OCI-LY3 (cell line): ENCODE data around the gene KLF16.
"Not testable (repeated sequence)": the region's sequence is repeated elsewhere in the genome, so short reads cannot be mapped to it uniquely, and the experiment has no call there.

ENCODE experiments used
- H2AFZ ChIP-seq: fragments of 200-600, 300-600 bp; shearing (Covaris generic); 2 replicates; pipeline ENCODE4 v1.6.0; 2014; ENCODE audit warnings: antibody characterized with exemption, low read depth, low read length
- H3K27ac ChIP-seq: fragments of 200-600, 300-600 bp; sonication (generic); 2 replicates; pipeline ENCODE4 v1.5.1; 2014; ENCODE audit warnings: mild to moderate bottlenecking, low read length, moderate library complexity, mixed read lengths
- H3K27me3 ChIP-seq: fragments of 200-600, 300-600 bp; sonication (generic); 2 replicates; pipeline ENCODE4 v1.6.1; 2014; ENCODE audit warnings: low read depth, low read length, mixed read lengths
- H3K36me3 ChIP-seq: fragments of 200-600, 300-600 bp; sonication (generic); replicated peaks from 2 replicates; pipeline ENCODE3; 2014; ENCODE audit warnings: low read depth, low read length, mixed read lengths
- H3K4me1 ChIP-seq: fragments of 300-600, 200-600 bp; sonication (generic); 2 replicates; pipeline ENCODE4 v1.6.1; 2014; ENCODE audit warnings: low read length, mixed read lengths
- H3K4me2 ChIP-seq: fragments of 200-600, 300-600 bp; sonication (generic); 2 replicates; pipeline ENCODE4 v1.6.1; 2014; ENCODE audit warnings: low read length, mixed read lengths
- H3K4me3 ChIP-seq: fragments of 300-600, 200-600 bp; sonication (generic); 2 replicates; pipeline ENCODE4 v1.5.1; 2014; ENCODE audit warnings: antibody characterized with exemption, mild to moderate bottlenecking, low read length, moderate library complexity
- H3K79me2 ChIP-seq: fragments of 300-600, 200-600 bp; shearing (Covaris generic); 2 replicates; pipeline ENCODE4 v1.6.1; 2014; ENCODE audit warnings: mild to moderate bottlenecking, low read length, mixed read lengths
- H3K9ac ChIP-seq: fragments of 300-600, 200-600 bp; shearing (Covaris generic); 2 replicates; pipeline ENCODE4 v1.6.0; 2014; ENCODE audit warnings: mild to moderate bottlenecking, low read length, moderate library complexity
- H3K9me3 ChIP-seq: fragments of 200-600, 300-600 bp; shearing (Covaris generic); 2 replicates; pipeline ENCODE4 v1.6.1; 2014; ENCODE audit warnings: low read length, mixed read lengths; ENCODE audit not compliant: insufficient read depth
- H4K20me1 ChIP-seq: fragments of 200-600, 300-600 bp; sonication (generic); 2 replicates; pipeline ENCODE4 v1.6.1; 2016; ENCODE audit warnings: low read length, mixed read lengths; ENCODE audit not compliant: insufficient read depth
- CTCF ChIP-seq: fragments of 200-600, 300-600 bp; sonication (generic); IDR thresholded peaks from 2 replicates; pipeline ENCODE4 v1.5.1; 2014; ENCODE audit warnings: antibody characterized with exemption, low read length, low read depth
- EZH2phosphoT487 ChIP-seq: fragments of 200-600 bp; shearing (Covaris generic); IDR thresholded peaks from 2 replicates; pipeline ENCODE4 v1.6.1; 2018; ENCODE audit warnings: antibody characterized with exemption, mixed run types, low read depth

KLF16 gene

GRCh38 chr19:1889907-1890306 is 26.5 kb upstream of the KLF16 start:
- H3K4me2 ChIP-seq = no peak overlapping the region
- H3K9me3 ChIP-seq = no peaks in the 10 kb centered on the region
- no peak for TF ChIP-seq EZH2phosphoT487
- no peak for TF ChIP-seq CTCF

DNA sequence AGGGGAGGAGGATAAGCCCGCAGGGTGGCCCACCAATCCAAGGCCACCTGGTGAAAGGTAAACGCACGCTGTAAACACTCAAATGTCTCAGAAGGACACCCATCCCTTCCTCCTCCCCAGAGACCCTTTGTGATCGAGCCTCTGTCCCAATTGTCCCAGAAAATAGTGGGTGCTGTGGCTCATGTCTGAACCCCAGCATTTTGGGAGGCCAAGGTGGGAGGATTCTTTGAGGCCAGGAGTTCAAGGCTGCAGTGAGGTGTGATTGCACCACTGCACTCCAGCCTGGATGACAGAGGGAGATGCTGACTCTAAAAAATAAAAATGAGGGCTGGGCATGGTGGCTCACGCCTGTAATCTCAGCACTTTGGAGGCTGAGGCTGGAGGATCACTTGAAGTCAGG is 25.0 kb upstream of the KLF16 start:
- no peak overlapping the region for H3K4me2 ChIP-seq
- H4K20me1 ChIP-seq = peaks cover 15% of the 10 kb centered on the region
- H3K27me3 ChIP-seq = no peaks in the 10 kb centered on the region
- H3K79me2 ChIP-seq = peaks cover 17% of the 10 kb centered on the region
- H3K4me1 ChIP-seq = peaks cover 13% of the 10 kb centered on the region
- no peaks in the 10 kb centered on the region for H3K9me3 ChIP-seq
- H3K9ac ChIP-seq = no peak overlapping the region
- no peak overlapping the region for H2AFZ ChIP-seq
- no peak for TF ChIP-seq EZH2phosphoT487
- no peak for TF ChIP-seq CTCF
- H3K27ac ChIP-seq = no peak overlapping the region
- no peak overlapping the region for H3K4me3 ChIP-seq
- H3K36me3 ChIP-seq = no peaks in the 10 kb centered on the region

More at GRCh38 chr19:1889907-1890306, 26.5 kb upstream of the KLF16 start:
- H3K9ac ChIP-seq = no peak overlapping the region
- no peak overlapping the region for H2AFZ ChIP-seq
- H3K36me3 ChIP-seq = no peaks in the 10 kb centered on the region
- no peak overlapping the region for H3K4me3 ChIP-seq
- H3K27ac ChIP-seq = no peak overlapping the region
- H3K27me3 ChIP-seq = no peaks in the 10 kb centered on the region
- peaks cover 2% of the 10 kb centered on the region for H3K79me2 ChIP-seq
- H4K20me1 ChIP-seq = peaks cover under 1% of the 10 kb centered on the region; the same call in 1 of the 2 replicates
- H3K4me1 ChIP-seq = peaks cover 3% of the 10 kb centered on the region; the same call in 1 of the 2 replicates

DNA sequence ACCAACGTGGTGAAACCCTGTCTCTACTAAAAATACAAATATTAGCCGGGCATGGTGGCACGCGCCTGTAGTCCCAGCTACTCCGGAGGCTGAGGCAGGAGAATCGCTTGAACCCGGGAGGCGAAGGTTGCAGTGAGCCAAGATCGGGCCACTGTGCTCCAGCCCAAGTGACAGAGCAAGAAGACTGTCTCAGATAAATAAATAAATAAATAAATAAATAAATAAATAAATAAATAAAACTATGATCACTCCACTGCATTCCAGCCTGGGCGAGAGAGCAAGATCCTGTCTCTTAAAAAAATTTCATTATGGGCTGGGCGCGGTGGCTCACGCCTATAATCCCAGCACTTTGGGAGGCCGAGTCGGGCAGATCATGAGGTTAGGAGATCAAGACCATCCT is 23.0 kb upstream of the KLF16 start:
- not testable (repeated sequence) for H3K27ac ChIP-seq, H3K27me3 ChIP-seq

GRCh38 chr19:1885398-1886119 is 22.2 kb upstream of the KLF16 start, which contains the start of gene ABHD17A:
TSS of gene ABHD17A (minus strand) at chr19:1885496. CDS start at chr19:1881566, 3,930 bp downstream.
- H3K9me3 ChIP-seq, H3K27ac ChIP-seq, H3K36me3 ChIP-seq, H3K27me3 ChIP-seq, H2AFZ ChIP-seq: not testable (repeated sequence)
- peaks cover 23% of the 10 kb centered on the region for H3K4me1 ChIP-seq
- peak within 1 kb of the TSS; percentile 96 for H3K4me3 ChIP-seq
- H4K20me1 ChIP-seq = peaks cover 32% of the 10 kb centered on the region
- peak within 1 kb of the TSS; percentile 87 for H3K9ac ChIP-seq
- H3K79me2 ChIP-seq = peaks cover 41% of the 10 kb centered on the region
- peak within 1 kb of the TSS; percentile 79 for H3K4me2 ChIP-seq

More for the DNA sequence above, 23.0 kb upstream of the KLF16 start:
- H3K4me2 ChIP-seq, H2AFZ ChIP-seq, H3K9me3 ChIP-seq, H3K9ac ChIP-seq, H3K4me3 ChIP-seq, H3K36me3 ChIP-seq: not testable (repeated sequence)
- peaks cover 23% of the 10 kb centered on the region for H3K4me1 ChIP-seq
- H4K20me1 ChIP-seq = peaks cover 32% of the 10 kb centered on the region
- peaks cover 35% of the 10 kb centered on the region for H3K79me2 ChIP-seq

DNA sequence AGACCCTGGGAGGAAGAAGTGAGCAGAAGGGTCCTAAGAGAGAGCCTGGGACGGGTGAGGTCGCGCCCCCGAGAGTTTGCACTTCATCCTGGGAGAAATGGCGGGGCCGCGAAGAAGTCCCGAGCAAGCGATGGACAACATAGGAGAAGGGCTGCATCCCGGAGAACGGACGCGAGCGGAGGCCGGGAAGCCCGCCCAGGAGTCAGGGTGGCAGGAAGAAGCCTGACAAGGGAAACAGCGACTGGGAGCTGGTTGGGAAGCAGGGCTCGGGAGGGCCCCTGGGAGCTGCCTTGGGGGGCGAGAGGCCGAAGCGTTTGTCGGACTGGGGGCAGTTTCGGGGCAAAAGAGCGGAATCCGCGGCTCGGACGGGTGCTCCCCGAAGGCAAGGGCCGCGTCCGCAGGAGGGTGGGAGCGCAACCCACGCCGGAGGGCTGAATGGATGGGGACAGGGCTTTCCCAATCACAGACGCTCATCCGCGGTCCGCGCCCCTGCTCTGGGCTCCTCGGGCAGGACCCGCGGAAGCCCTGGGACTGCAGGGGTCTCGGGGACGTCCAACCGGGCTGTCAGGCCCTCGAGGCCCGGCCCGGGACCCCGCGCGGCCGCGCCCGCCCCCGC is 21.4 kb upstream of the KLF16 start:
- Histone ChIP-seq H3K27me3 (no peaks in the 10 kb centered on the region), H2AFZ (no peak overlapping the region), H3K9me3 (no peaks in the 10 kb centered on the region), H3K27ac (no peak overlapping the region), H3K79me2 (peaks cover 47% of the 10 kb centered on the region), H4K20me1 (peaks cover 32% of the 10 kb centered on the region), H3K4me2 (peak overlapping the region; percentile 79), H3K4me1 (peaks cover 23% of the 10 kb centered on the region), H3K36me3 (no peaks in the 10 kb centered on the region), H3K4me3 (peak overlapping the region; percentile 96), H3K9ac (peak overlapping the region; percentile 87)
- TF ChIP-seq EZH2phosphoT487 (no peak), CTCF (no peak)
